ENCODE data around the gene TUT1. TPM values are rescaled to one million over a fixed set of nuclear protein-coding genes. Genes with fewer than 3 reads are reported as not detected.

TUT1 gene
- total RNA-seq, 1 experiment from 2014 or later, result 39.3 TPM

DNA sequence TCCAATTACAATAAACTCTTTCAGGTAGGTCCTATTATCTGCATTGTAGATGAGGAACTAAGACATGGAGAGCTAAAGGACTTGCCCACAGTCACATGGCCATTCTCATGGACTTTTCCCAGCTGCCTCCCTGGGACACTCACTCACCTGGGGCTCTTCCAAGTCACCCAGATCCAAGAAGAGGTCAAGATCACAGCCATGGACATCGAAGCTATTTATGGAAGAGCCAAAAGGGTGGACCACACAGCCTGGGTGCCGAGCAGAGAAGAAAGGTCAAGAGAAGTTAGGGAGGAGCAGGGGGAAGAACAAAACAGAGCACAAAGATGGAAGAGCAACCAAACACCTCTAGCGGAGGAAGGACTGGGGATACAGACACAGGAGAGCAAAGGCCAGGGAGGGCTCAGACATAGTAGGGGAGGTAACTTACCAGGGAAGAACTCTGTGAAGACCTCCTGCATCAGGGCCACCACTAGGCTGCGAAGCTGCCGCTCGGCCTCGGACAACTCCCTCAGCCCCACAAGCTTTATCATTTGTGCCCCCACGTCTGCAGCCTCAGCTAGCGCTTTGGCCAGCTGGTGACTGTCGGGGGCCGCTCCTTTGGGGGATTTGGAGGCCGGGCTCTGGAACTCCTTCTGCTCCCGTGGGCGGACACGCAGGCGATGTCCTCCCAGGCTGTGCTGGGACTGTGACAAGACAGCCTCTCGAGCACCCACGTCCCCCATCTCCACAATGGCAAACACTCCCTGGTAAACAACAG lies 10.2 kb downstream of the TUT1 start:
- Histone ChIP-seq H4K20me1 (ENCODE audit: insufficient read depth) (peaks cover under 1% of the 10 kb centered on the region; the same call in 1 of the 2 replicates), H3F3A (ENCODE audit: insufficient read depth, low read depth) (peaks cover 48% of the 10 kb centered on the region), H3K4me1 (replicated peaks; ENCODE audit: insufficient read depth) (peaks cover 13% of the 10 kb centered on the region), H3K27me3 (ENCODE audit: insufficient read depth, low read depth) (no peaks in the 10 kb centered on the region), H3K4me3 (no peak overlapping the region), H3K27ac (no peak overlapping the region), H3K9me2 (ENCODE audit: insufficient read depth) (no peaks in the 10 kb centered on the region), H2AFZ (no peak overlapping the region), H3K9me3 (ENCODE audit: insufficient read depth, low read depth) (no peaks in the 10 kb centered on the region), H3K36me3 (ENCODE audit: low read depth) (peaks cover 13% of the 10 kb centered on the region), H3K4me2 (no peak overlapping the region), H3K79me2 (ENCODE audit: low read depth) (0 out of 2 replicates have a peak, but pooled peaks cover 5% of the 10 kb centered on the region)
- ChIA-PET POLR2A (ENCODE audit: unreplicated experiment) (interaction anchor here (0.5 kb wide), 1 partner anchor 22 kb away, joined by 6 read pairs; no protein-coding TSS in a partner anchor), CTCF (no interaction called here)
- TF ChIP-seq EZH2 (IDR thresholded peaks at IDR 0.05; ENCODE audit: low read depth), result no peak
- TF ChIP-seq, protein P1, sequence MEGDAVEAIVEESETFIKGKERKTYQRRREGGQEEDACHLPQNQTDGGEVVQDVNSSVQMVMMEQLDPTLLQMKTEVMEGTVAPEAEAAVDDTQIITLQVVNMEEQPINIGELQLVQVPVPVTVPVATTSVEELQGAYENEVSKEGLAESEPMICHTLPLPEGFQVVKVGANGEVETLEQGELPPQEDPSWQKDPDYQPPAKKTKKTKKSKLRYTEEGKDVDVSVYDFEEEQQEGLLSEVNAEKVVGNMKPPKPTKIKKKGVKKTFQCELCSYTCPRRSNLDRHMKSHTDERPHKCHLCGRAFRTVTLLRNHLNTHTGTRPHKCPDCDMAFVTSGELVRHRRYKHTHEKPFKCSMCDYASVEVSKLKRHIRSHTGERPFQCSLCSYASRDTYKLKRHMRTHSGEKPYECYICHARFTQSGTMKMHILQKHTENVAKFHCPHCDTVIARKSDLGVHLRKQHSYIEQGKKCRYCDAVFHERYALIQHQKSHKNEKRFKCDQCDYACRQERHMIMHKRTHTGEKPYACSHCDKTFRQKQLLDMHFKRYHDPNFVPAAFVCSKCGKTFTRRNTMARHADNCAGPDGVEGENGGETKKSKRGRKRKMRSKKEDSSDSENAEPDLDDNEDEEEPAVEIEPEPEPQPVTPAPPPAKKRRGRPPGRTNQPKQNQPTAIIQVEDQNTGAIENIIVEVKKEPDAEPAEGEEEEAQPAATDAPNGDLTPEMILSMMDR (conservative IDR thresholded peaks at IDR 0.05), result no peak
- no peak for DNase-seq
- intact Hi-C loops (cut with micrococcal nuclease; ENCODE audit: unreplicated experiment), result no loop called here
- BruUV-seq (replicated peaks), result no TSS peak

DNA sequence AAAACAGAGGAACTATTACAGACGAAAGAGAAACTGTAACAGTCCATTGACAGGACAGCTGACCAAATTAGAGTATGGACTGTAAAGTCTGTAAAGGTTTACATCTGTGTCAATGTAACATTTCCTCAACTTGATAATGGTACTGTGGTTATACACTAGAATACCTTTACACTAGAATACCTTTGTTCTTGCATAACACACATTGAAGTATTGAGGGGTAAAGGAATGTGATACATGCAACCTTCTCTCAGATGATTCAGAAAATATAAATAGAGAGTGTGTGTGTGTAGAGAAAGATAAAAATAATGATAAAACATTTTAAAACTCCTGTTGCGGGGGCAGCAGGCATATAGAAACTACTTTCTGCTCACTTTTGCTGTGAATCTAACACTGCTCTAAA lies 12.1 kb downstream of the TUT1 start:
- BruUV-seq (replicated peaks), result no TSS peak
- peaks cover 51% of the 10 kb centered on the region for H3F3A ChIP-seq (ENCODE audit: insufficient read depth, low read depth)

DNA sequence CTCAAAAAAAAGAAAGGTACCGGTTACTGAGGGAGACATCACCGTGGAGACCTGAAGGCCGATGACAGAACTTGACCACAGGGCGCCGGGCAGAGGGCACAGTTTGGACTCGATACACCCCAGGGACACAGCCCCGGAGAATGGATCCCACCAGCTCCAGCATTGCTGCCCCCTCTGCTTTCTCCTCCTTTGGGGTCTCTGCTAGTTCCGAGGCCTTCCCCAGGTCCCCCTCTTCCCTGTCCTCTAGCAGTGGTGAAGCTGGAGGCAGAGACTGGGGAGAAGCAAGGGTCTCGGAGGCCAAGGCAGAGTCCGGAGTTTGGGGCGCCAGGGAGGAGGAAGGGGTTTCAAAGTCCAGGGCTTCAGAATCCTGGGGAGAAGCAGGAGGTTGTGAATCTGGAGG lies 12.8 kb downstream of the TUT1 start:
- peaks cover 47% of the 10 kb centered on the region for H3F3A ChIP-seq (ENCODE audit: insufficient read depth, low read depth)
- ChIA-PET CTCF (no interaction called here), POLR2A (ENCODE audit: unreplicated experiment) (no interaction called here)
- no peaks in the 10 kb centered on the region for H3K27me3 ChIP-seq (ENCODE audit: insufficient read depth, low read depth)
- H3K4me3 ChIP-seq, result no peak overlapping the region
- H3K27ac ChIP-seq, result 0 out of 2 replicates have a peak overlapping the region, but pooled peaks have one; percentile 19
- BruUV-seq (replicated peaks), result no TSS peak
- H4K20me1 ChIP-seq (ENCODE audit: insufficient read depth), result no peaks in the 10 kb centered on the region; the same call in 1 of the 2 replicates
- peaks cover 18% of the 10 kb centered on the region for H3K79me2 ChIP-seq (ENCODE audit: low read depth)
- H3K9me3 ChIP-seq (ENCODE audit: insufficient read depth, low read depth), result no peaks in the 10 kb centered on the region
- no peak overlapping the region for H2AFZ ChIP-seq
- H3K9me2 ChIP-seq (ENCODE audit: insufficient read depth), result no peaks in the 10 kb centered on the region
- H3K4me1 ChIP-seq (replicated peaks; ENCODE audit: insufficient read depth), result peaks cover 23% of the 10 kb centered on the region
- DNase-seq, result no peak
- peaks cover 6% of the 10 kb centered on the region; the same call in 1 of the 2 replicates for H3K36me3 ChIP-seq (ENCODE audit: low read depth)
- no peak overlapping the region for H3K4me2 ChIP-seq
- no peak for TF ChIP-seq EZH2 (IDR thresholded peaks at IDR 0.05; ENCODE audit: low read depth)
- TF ChIP-seq, protein P1 (conservative IDR thresholded peaks at IDR 0.05), result no peak
- intact Hi-C loops (cut with micrococcal nuclease; ENCODE audit: unreplicated experiment), result no loop called here

More for the DNA sequence above, 12.1 kb downstream of the TUT1 start:
- Histone ChIP-seq H3K4me3 (no peak overlapping the region), H3K79me2 (ENCODE audit: low read depth) (peaks cover 20% of the 10 kb centered on the region), H2AFZ (no peak overlapping the region), H3K27ac (peak overlapping the region; percentile 19), H4K20me1 (ENCODE audit: insufficient read depth) (no peaks in the 10 kb centered on the region; the same call in 1 of the 2 replicates), H3K4me2 (no peak overlapping the region), H3K27me3 (ENCODE audit: insufficient read depth, low read depth) (no peaks in the 10 kb centered on the region), H3K4me1 (replicated peaks; ENCODE audit: insufficient read depth) (peaks cover 23% of the 10 kb centered on the region), H3K36me3 (ENCODE audit: low read depth) (peaks cover 13% of the 10 kb centered on the region; the same call in 1 of the 2 replicates), H3K9me2 (ENCODE audit: insufficient read depth) (no peaks in the 10 kb centered on the region), H3K9me3 (ENCODE audit: insufficient read depth, low read depth) (no peaks in the 10 kb centered on the region)
- DNase-seq, result peak in 1 of 2 experiments; percentile 88
- intact Hi-C loops (cut with micrococcal nuclease; ENCODE audit: unreplicated experiment), result no loop called here
- POLR2A ChIA-PET (ENCODE audit: unreplicated experiment), result no interaction called here
- TF ChIP-seq, protein P1 (conservative IDR thresholded peaks at IDR 0.05), result no peak
- TF ChIP-seq EZH2 (IDR thresholded peaks at IDR 0.05; ENCODE audit: low read depth), result no peak
- CTCF ChIA-PET, result no interaction called here
